Endothelial cell (in vitro differentiated cells): ENCODE data around the gene CYB5A. TPM values are rescaled to one million over a fixed set of nuclear protein-coding genes. Genes with fewer than 3 reads are reported as not detected.

Experiments used
- DNase-seq: peaks from one replicate; pipeline ENCODE4 v3.0.0; 2021; ENCODE audit warnings: low spot score
- H3K27ac Mint-ChIP-seq: one replicate; pipeline ENCODE4 v1.8.0; 2021; ENCODE audit warnings: mixed read lengths, inconsistent platforms; ENCODE audit not compliant: unreplicated experiment
- H3K27me3 Mint-ChIP-seq: one replicate; pipeline ENCODE4 v1.8.0; 2021; ENCODE audit warnings: mild to moderate bottlenecking, moderate library complexity, mixed read lengths, inconsistent platforms; ENCODE audit not compliant: unreplicated experiment
- H3K36me3 Mint-ChIP-seq: one replicate; pipeline ENCODE4 v1.8.0; 2021; ENCODE audit warnings: mild to moderate bottlenecking, low read depth, mixed read lengths, inconsistent platforms; ENCODE audit not compliant: unreplicated experiment
- H3K4me1 Mint-ChIP-seq: one replicate; pipeline ENCODE4 v1.8.0; 2021; ENCODE audit warnings: mild to moderate bottlenecking, mixed read lengths, inconsistent platforms; ENCODE audit not compliant: unreplicated experiment
- H3K4me3 Mint-ChIP-seq: one replicate; pipeline ENCODE4 v1.8.0; 2021; ENCODE audit warnings: mild to moderate bottlenecking, mixed read lengths, inconsistent platforms; ENCODE audit not compliant: unreplicated experiment
- H3K9me3 Mint-ChIP-seq: one replicate; pipeline ENCODE4 v1.8.0; 2021; ENCODE audit warnings: mixed read lengths, inconsistent platforms; ENCODE audit not compliant: unreplicated experiment
- CTCF ChIP-seq: fragments of 200-600 bp; sonication (generic); IDR thresholded peaks from one replicate; pipeline ENCODE4 v1.5.0; 2021; ENCODE audit warnings: antibody characterized with exemption; ENCODE audit not compliant: unreplicated experiment
- total RNA-seq: library from RNA; stranded (reverse); fragmentation: NEBNext Ultra II Directional; extraction: Animal tissue kit (Norgen Biotek cat#: 25700); gene quantifications from one replicate; pipeline ENCODE4 v1.2.1, GENCODE V29; 2021; ENCODE audit not compliant: unreplicated experiment

CYB5A gene
- total RNA-seq, 1 donor from 2014 or later, result 119 TPM

GRCh38 chr18:74229891-74230290 lies 61.9 kb downstream of the CYB5A start:
- Mint-ChIP-seq H3K36me3 (no peaks in the 10 kb centered on the region), H3K4me1 (no peaks in the 10 kb centered on the region), H3K27me3 (peaks cover 1% of the 10 kb centered on the region), H3K9me3 (no peaks in the 10 kb centered on the region), H3K27ac (no peak overlapping the region), H3K4me3 (no peak overlapping the region)
- DNase-seq, result no peak
- TF ChIP-seq CTCF, result no peak

- Mint-ChIP-seq H3K36me3 (no peaks in the 10 kb centered on the region), H3K4me3 (no peak overlapping the region), H3K9me3 (no peaks in the 10 kb centered on the region), H3K4me1 (no peaks in the 10 kb centered on the region), H3K27me3 (peaks cover 1% of the 10 kb centered on the region), H3K27ac (no peak overlapping the region)
- no peak for DNase-seq
- TF ChIP-seq CTCF, result no peak
Observed at GRCh38 chr18:74229005-74229404, 62.8 kb downstream of the CYB5A start.

GRCh38 chr18:74228312-74228711 lies 63.5 kb downstream of the CYB5A start:
- Mint-ChIP-seq H3K4me3 (no peak overlapping the region), H3K36me3 (no peaks in the 10 kb centered on the region), H3K27me3 (peaks cover 1% of the 10 kb centered on the region), H3K27ac (no peak overlapping the region), H3K9me3 (no peaks in the 10 kb centered on the region), H3K4me1 (no peaks in the 10 kb centered on the region)
- DNase-seq, result no peak
- TF ChIP-seq CTCF, result no peak

GRCh38 chr18:74226666-74227065 lies 65.1 kb downstream of the CYB5A start:
- no peak overlapping the region for H3K4me3 Mint-ChIP-seq
- TF ChIP-seq CTCF, result no peak
- no peaks in the 10 kb centered on the region for H3K9me3 Mint-ChIP-seq
- no peaks in the 10 kb centered on the region for H3K36me3 Mint-ChIP-seq
- peaks cover 1% of the 10 kb centered on the region for H3K27me3 Mint-ChIP-seq
- no peak for DNase-seq
- no peak overlapping the region for H3K27ac Mint-ChIP-seq
- H3K4me1 Mint-ChIP-seq, result no peaks in the 10 kb centered on the region

GRCh38 chr18:74226156-74226555 lies 65.6 kb downstream of the CYB5A start:
- Mint-ChIP-seq H3K27ac (no peak overlapping the region), H3K36me3 (no peaks in the 10 kb centered on the region), H3K9me3 (no peaks in the 10 kb centered on the region), H3K4me1 (no peaks in the 10 kb centered on the region), H3K27me3 (peaks cover 1% of the 10 kb centered on the region), H3K4me3 (no peak overlapping the region)
- no peak for DNase-seq
- TF ChIP-seq CTCF, result no peak
